NOMO-1 (cell line): ENCODE data around the gene INKA1.
"Not testable (repeated sequence)": the region's sequence is repeated elsewhere in the genome, so short reads cannot be mapped to it uniquely, and the experiment has no call there.

Source experiments
- DNase-seq, 2 experiments: peaks; one replicate each; lab custom pipeline; 2025; ENCODE audit not compliant: unreplicated experiment in 2 of 2; lab: John Stamatoyannopoulos, UW

INKA1 gene

GRCh38 chr3:49806850-49807249 lies 3.8 kb downstream of the INKA1 start:
- no peak for DNase-seq

- DNase-seq: no peak
These were observed 4.5 kb downstream of the INKA1 start for GRCh38 chr3:49807431-49808114.

GRCh38 chr3:49812916-49813496 lies 9.9 kb downstream of the INKA1 start:
- no peak for DNase-seq

- DNase-seq: peak; percentile 61 to 88
These were observed 10.6 kb downstream of the INKA1 start, which contains the start of gene UBA7 for GRCh38 chr3:49813497-49814174. Gene UBA7 (minus strand): TSS chr3:49813953. CDS start chr3:49813787, 166 bp downstream.

GRCh38 chr3:49823131-49823530 lies 20.1 kb downstream of the INKA1 start:
- DNase-seq: not testable (repeated sequence)

- DNase-seq: no peak
These were observed 23.0 kb downstream of the INKA1 start for GRCh38 chr3:49826016-49826415.

GRCh38 chr3:49831341-49831740 lies 28.3 kb downstream of the INKA1 start:
- DNase-seq: no peak

- DNase-seq: peak; percentile 54 to 79
These were observed 36.2 kb downstream of the INKA1 start for GRCh38 chr3:49839193-49839809.

- no peak for DNase-seq
These were observed 37.3 kb downstream of the INKA1 start for GRCh38 chr3:49840388-49840787.

- DNase-seq: peak; percentile 22 to 38
These were observed 38.1 kb downstream of the INKA1 start for GRCh38 chr3:49841126-49841696.

- no peak for DNase-seq
These were observed 38.7 kb downstream of the INKA1 start for GRCh38 chr3:49841806-49842205.

GRCh38 chr3:49842843-49843517 lies 39.9 kb downstream of the INKA1 start:
- DNase-seq: no peak

GRCh38 chr3:49844464-49845183 lies 41.6 kb downstream of the INKA1 start:
- DNase-seq: no peak

- DNase-seq: no peak
These were observed 42.6 kb downstream of the INKA1 start for GRCh38 chr3:49845694-49846093.
